Activated CD8-positive, alpha-beta memory T cell treated with anti-CD3 and anti-CD28 coated beads, Interleukin-2, amount 50 U/mL, for 1 hour (primary cell): Measurements from ENCODE around the gene GALNT2.

ENCODE experiments used
- DNase-seq: peaks from one replicate; pipeline ENCODE4 v3.0.0-alpha.2; 2020; ENCODE audit errors: extremely low read depth

GALNT2 gene

GRCh38 chr1:230321341-230321740 lies 254.3 kb downstream of the GALNT2 start:
- DNase-seq, result no peak

DNA sequence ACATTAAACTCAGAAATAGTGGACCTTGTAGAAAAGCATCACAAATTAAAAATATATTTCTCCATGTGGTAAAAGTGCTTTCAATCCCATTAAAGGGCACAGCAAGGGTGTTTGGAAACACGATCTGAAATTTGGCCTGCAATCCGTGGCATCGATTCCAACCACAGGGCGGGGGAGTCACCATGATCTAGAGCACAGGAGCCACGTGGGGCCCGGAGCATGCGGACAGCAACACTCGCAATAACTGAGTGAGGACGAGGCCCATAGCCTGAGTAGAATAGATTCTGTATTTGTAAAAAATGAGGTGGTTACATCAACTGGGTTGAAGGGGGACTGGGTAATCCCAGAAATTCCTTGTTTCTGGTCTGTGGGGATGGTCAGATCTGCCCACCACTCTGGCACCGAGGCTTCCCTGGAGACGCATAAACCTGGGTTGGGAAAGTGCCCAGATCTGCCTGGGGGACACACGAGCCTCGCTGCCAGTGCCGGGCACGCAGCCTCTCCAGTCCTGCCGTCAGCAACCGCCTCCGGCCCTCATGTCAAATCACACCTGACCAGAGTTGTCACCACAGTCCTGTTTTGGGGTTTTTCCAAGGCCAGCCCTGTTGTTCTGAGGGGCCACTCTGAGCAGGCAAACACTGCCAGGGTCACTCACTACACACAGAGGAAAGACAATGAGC lies 254.8 kb downstream of the GALNT2 start:
- DNase-seq, result no peak

GRCh38 chr1:230322421-230322756 lies 255.4 kb downstream of the GALNT2 start:
- DNase-seq, result no peak

- no peak for DNase-seq
These were observed 256.0 kb downstream of the GALNT2 start for GRCh38 chr1:230322967-230323547.

GRCh38 chr1:230323686-230324085 lies 256.6 kb downstream of the GALNT2 start:
- no peak for DNase-seq

DNA sequence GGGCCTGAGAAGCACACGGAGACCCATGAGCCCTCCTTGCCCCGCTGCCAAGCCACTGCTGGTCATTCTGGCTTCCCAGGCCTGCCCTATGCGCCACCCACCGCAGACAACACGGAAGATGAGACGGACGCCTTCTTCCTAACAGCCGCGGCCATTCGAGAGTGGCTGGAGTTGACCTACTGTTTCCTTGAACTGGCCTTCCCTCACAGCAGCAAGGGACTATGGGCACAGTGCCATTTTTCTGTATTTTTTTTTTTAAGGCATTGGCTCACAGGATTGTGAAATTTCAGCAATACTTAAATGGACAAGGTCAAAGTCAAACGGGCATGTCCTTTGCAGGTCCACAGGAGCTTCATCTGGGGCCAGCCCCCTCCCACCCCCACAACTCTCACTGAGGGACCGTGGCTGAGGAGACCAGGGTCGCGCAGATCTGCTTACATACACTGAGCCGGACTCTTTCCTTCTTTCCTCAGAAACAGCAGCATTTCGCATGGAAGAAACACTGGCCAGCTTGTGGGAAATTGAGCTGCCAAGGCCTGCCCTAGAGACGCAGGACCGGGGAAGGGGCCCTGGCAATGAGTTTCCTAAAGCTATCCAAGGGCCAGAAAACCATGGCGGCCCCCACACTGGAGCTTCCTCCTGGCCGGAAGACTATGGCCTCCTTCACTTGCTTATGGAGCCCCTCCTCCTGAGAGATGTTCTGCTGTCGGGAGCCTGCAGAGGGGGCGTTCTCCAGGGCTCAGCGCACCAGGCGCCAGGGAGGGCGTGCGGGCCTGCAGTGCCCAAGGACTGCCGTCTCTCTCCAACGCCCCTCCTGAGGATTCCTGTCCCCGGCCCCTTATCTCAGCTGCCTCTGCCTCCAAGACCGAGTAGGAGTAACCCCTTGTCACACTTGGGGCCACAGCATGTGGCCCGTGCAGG lies 260.2 kb downstream of the GALNT2 start:
- DNase-seq, result no peak

GRCh38 chr1:230327892-230328284 lies 260.9 kb downstream of the GALNT2 start:
- no peak for DNase-seq

- no peak for DNase-seq
These were observed 261.4 kb downstream of the GALNT2 start for GRCh38 chr1:230328342-230329015.

DNA sequence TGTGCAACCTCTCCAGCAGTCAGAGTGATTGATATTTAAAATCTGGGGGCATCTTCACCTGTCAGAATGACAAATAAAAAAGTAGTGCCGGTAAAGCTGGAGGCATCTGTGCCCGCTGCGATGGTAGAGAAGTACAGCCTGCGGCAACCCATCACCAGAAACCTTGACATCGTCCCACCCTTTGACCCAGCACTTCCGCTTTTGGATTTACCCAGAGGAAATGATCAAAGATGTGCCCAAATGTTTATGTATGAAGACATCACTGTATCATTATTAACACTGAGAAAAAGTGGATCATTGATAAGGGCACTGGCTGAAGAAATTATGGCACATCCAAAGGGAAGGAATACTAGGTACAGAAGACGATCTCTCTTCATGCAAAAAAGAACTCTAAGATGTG lies 263.1 kb downstream of the GALNT2 start:
- DNase-seq, result no peak
